Vagina (tissue), 2 donors: Measurements from ENCODE around the gene ZFAND2A. TPM values are rescaled to one million over a fixed set of nuclear protein-coding genes. Genes with fewer than 3 reads are reported as not detected.
"Not testable (repeated sequence)": the region's sequence is repeated elsewhere in the genome, so short reads cannot be mapped to it uniquely, and the experiment has no call there.

Source experiments
- DNase-seq, 2 donors: peaks; one replicate each; pipeline ENCODE4 v3.0.0-alpha.2; 2017; ENCODE audit errors: extremely low spot score in 2 of 2
- H3K27ac ChIP-seq: fragments of 200-600 bp; sonication (generic); one replicate; pipeline ENCODE4 v1.5.1; 2019
- H3K27me3 ChIP-seq: fragments of 200-600 bp; sonication (generic); one replicate; pipeline ENCODE4 v1.5.1; 2019
- H3K36me3 ChIP-seq, 2 donors: fragments of 200-600 bp; sonication (generic); one replicate each; pipeline ENCODE4 v1.5.1; 2017 to 2019
- H3K4me1 ChIP-seq: fragments of 200-600 bp; sonication (generic); one replicate; pipeline ENCODE4 v1.5.1; 2019
- H3K4me3 ChIP-seq, 2 donors: fragments of 200-600 bp; sonication (generic); 1 replicate in 1 of 2; 2 replicates in 1 of 2; pipeline ENCODE4 v1.5.1; 2016 to 2019
- H3K9me3 ChIP-seq: fragments of 200-600 bp; sonication (generic); one replicate; pipeline ENCODE4 v1.5.1; 2019
- CTCF ChIP-seq, 3 experiments: fragments of 450-650 bp in 2 of 3; fragments of 200-600 bp in 1 of 3; sonication (generic) in 1 of 3; IDR thresholded peaks; one replicate each; pipeline ENCODE4 v1.5.1; 2017 to 2019; ENCODE audit warnings: antibody characterized with exemption in 3 of 3, mild to moderate bottlenecking in 2 of 3, moderate library complexity in 2 of 3
- POLR2A ChIP-seq, 2 donors: fragments of 450-650 bp; IDR thresholded peaks; one replicate each; pipeline ENCODE4 v1.6.1; 2017; ENCODE audit warnings: antibody characterized with exemption in 2 of 2, mild to moderate bottlenecking in 2 of 2, moderate library complexity in 2 of 2
- POLR2AphosphoS5 ChIP-seq, 2 donors: sonication (generic); formaldehyde crosslinking; IDR thresholded peaks; one replicate each; pipeline ENCODE4 v1.9.0; 2017; ENCODE audit warnings: antibody characterized with exemption in 2 of 2, mild to moderate bottlenecking in 2 of 2, low read depth in 1 of 2; ENCODE audit not compliant: insufficient read depth in 1 of 2
- intact Hi-C: fragments of 100-400 bp; cut with DNase I; formaldehyde crosslinking; loops from one replicate; pipeline ENCODE4 v1.15.1; 2023
- total RNA-seq: library from RNA; depleted of rRNA; stranded (reverse); fragments of >200 nt; gene quantifications from one replicate; pipeline ENCODE4 v1.2.3, GENCODE V29; 2016

The ZFAND2A gene
- total RNA-seq, 1 donor from 2014 or later = 30.9 TPM

- peak overlapping the region; percentile 60 to 85 for H3K4me3 ChIP-seq
- peaks cover 0 to 40% of the 10 kb centered on the region in 2 donors for H3K36me3 ChIP-seq
- no peaks in the 10 kb centered on the region for H3K27me3 ChIP-seq
- H3K4me1 ChIP-seq = peaks cover 30% of the 10 kb centered on the region
- DNase-seq = no peak
- no peaks in the 10 kb centered on the region for H3K9me3 ChIP-seq
- H3K27ac ChIP-seq = peak overlapping the region; percentile 99
- intact Hi-C loops = loop anchor here (10.0 kb wide), 1 partner anchor 164 kb away; no protein-coding TSS in a partner anchor
- no peak for TF ChIP-seq POLR2AphosphoS5 (IDR thresholded peaks at IDR 0.05; ENCODE audit: insufficient read depth in 1 of 2, low read depth in 1 of 2)
- TF ChIP-seq CTCF (IDR thresholded peaks at IDR 0.05) = no peak
- TF ChIP-seq POLR2A (IDR thresholded peaks at IDR 0.05) = no peak
Observed at GRCh38 chr7:1158203-1159126, 1.5 kb downstream of the ZFAND2A start.

GRCh38 chr7:1156782-1157535, 3.0 kb downstream of the ZFAND2A start:
- peaks cover 0 to 55% of the 10 kb centered on the region in 2 donors for H3K36me3 ChIP-seq
- intact Hi-C loops = loop anchor here (10.0 kb wide), 1 partner anchor 162 kb away; no protein-coding TSS in a partner anchor
- no peak for TF ChIP-seq POLR2A (IDR thresholded peaks at IDR 0.05)
- TF ChIP-seq POLR2AphosphoS5 (IDR thresholded peaks at IDR 0.05; ENCODE audit: insufficient read depth in 1 of 2, low read depth in 1 of 2) = no peak
- TF ChIP-seq CTCF (IDR thresholded peaks at IDR 0.05) = no peak

GRCh38 chr7:1155818-1156781, 3.9 kb downstream of the ZFAND2A start:
- not testable (repeated sequence) for H3K4me3 ChIP-seq, DNase-seq, H3K27me3 ChIP-seq, H3K27ac ChIP-seq, H3K9me3 ChIP-seq
- intact Hi-C loops = loop anchor here (10.0 kb wide), 1 partner anchor 161 kb away; no protein-coding TSS in a partner anchor
- Histone ChIP-seq H3K4me1 (peaks cover 25% of the 10 kb centered on the region), H3K36me3 (peaks cover 0 to 63% of the 10 kb centered on the region in 2 donors)

More at GRCh38 chr7:1156782-1157535, 3.0 kb downstream of the ZFAND2A start:
- H3K27ac ChIP-seq = no peak overlapping the region
- no peak for DNase-seq
- H3K4me3 ChIP-seq = no peak overlapping the region
- no peaks in the 10 kb centered on the region for H3K27me3 ChIP-seq
- H3K9me3 ChIP-seq = no peaks in the 10 kb centered on the region
- H3K4me1 ChIP-seq = peaks cover 30% of the 10 kb centered on the region

GRCh38 chr7:1154172-1154739, 5.7 kb downstream of the ZFAND2A start:
- Histone ChIP-seq H3K27ac (no peak overlapping the region), H3K4me1 (peaks cover 16% of the 10 kb centered on the region), H3K9me3 (no peaks in the 10 kb centered on the region), H3K4me3 (no peak overlapping the region), H3K36me3 (peaks cover 0 to 72% of the 10 kb centered on the region in 2 donors), H3K27me3 (no peaks in the 10 kb centered on the region)
- DNase-seq = no peak
- TF ChIP-seq POLR2AphosphoS5 (IDR thresholded peaks at IDR 0.05; ENCODE audit: insufficient read depth in 1 of 2, low read depth in 1 of 2) (no peak), POLR2A (IDR thresholded peaks at IDR 0.05) (no peak), CTCF (IDR thresholded peaks at IDR 0.05) (no peak)
- intact Hi-C loops = loop anchor here (10.0 kb wide), 1 partner anchor 159 kb away; no protein-coding TSS in a partner anchor
